Hematopoietic multipotent progenitor cell treated with erythropoietin and hydrocortisone succinate and interleukin-3 and kit ligand, for 6 days (in vitro differentiated cells): Measurements from ENCODE around the gene RNASEH2C.

Experiments
- DNase-seq: peaks from one replicate; pipeline ENCODE4 v3.0.0-alpha.2; 2015

Gene RNASEH2C

DNA sequence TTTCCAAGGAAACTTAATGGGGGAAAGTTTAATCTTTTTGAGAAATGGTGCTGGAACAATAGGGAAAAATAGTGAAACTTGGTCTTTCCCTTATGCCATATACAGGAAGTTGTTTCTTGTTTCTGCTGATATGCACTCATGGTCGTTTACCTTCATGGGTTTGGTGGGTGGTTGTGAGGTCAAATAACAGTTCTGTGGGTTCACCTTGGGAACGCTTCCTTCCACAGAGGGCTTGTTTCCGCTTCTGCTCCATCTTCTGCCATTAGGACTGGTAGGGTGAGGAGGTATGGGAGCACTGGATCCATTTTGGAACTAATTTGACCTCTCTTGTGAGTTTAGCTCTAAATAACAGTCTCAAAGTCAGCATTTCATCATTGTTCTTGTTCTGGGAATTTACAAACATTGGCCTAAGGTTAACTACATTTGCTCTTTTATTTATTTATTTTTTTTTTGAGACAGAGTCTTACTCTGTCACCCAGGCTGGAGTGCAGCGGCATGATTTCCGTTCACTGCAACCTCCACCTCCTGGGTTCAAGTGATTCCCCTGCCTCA lies 40.3 kb downstream of the RNASEH2C start:
- DNase-seq, result no peak

DNA sequence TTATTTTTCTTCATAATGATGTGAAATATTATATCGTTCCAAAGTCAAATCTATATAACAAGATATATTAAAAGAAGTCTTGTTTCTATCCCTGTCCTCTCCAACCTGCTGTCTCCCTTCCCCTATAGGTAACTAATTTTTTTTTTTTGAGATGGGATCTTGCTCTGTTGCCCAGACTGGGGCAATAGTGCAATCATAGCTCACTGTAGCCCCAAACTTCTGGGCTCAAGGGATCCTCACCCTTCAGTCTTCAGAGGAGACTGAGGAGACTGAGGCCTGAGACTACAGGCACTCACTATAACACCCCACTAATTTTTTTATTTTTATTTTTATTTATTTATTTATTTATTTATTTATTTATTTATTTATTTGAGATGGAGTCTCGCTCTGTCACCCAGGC lies 47.6 kb downstream of the RNASEH2C start:
- DNase-seq, result no peak

DNA sequence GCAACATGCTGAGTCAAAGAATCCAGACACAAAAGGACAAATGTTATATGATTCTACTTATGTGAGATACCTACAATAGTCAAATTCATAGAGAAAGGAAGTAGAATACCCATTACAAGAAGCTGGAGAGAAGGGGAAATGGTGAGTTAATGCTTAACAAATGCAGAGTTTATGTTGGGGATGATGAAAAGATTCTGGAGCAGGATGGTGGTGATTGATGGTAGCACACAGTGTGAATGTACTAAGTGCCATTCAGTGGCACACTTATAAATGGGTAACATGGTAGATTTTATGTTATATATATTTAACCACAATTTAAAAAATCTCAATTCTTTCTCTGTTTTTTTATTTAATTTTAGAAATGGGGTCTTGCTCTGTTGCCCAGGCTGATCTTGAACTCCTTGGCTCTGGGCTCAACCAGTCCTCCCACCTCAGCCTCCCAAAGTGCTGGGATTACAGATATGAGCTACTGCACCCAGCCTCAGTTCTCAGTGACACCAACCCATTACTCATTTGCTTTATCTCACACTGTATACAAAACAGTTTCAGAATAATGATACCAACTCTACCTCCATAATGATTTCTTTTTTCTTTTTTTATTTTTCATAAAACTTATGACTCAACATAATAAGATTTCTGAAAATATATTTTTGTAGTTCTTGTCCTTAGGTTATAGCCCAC lies 48.3 kb downstream of the RNASEH2C start:
- no peak for DNase-seq
